Retinal pigment epithelial cell (primary cell): ENCODE results near the gene DNAH3.

ENCODE experiments used
- DNase-seq: peaks from one replicate; pipeline ENCODE4 v3.0.0-alpha.2; 2010; ENCODE audit warnings: low read depth
- H3K4me3 ChIP-seq: 2 replicates; pipeline ENCODE4 v1.5.1; 2011; ENCODE audit warnings: mild to moderate bottlenecking, low read length, control low read depth, moderate library complexity
- CTCF ChIP-seq: conservative IDR thresholded peaks from 2 replicates; pipeline ENCODE4 v1.5.1; 2011; ENCODE audit warnings: low read depth, low read length, control low read depth, inconsistent platforms

Gene DNAH3

DNA sequence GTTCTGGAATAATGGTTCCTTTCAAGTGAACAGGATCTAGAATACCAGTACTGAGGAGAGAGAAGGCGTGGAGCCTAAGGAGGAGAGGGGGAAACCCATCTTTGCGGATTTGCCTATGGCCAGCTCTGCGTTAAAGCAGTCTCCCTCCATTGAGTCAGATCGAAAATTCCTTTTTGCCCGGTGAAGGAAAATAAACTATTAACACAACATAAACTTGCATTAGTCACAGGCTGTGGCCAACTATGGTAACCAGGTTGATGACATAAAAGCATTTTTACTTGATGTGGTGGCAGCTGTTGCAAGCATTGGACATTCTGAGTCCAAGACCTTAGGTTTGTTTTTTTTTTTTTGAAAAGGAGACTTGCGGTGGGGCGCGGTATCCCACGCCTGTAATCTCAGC is 16.7 kb upstream of the DNAH3 start:
- no peak for TF ChIP-seq CTCF
- no peak overlapping the region for H3K4me3 ChIP-seq
- no peak for DNase-seq

GRCh38 chr16:21166561-21166961 is 15.9 kb upstream of the DNAH3 start:
- no peak for TF ChIP-seq CTCF
- no peak overlapping the region for H3K4me3 ChIP-seq

DNA sequence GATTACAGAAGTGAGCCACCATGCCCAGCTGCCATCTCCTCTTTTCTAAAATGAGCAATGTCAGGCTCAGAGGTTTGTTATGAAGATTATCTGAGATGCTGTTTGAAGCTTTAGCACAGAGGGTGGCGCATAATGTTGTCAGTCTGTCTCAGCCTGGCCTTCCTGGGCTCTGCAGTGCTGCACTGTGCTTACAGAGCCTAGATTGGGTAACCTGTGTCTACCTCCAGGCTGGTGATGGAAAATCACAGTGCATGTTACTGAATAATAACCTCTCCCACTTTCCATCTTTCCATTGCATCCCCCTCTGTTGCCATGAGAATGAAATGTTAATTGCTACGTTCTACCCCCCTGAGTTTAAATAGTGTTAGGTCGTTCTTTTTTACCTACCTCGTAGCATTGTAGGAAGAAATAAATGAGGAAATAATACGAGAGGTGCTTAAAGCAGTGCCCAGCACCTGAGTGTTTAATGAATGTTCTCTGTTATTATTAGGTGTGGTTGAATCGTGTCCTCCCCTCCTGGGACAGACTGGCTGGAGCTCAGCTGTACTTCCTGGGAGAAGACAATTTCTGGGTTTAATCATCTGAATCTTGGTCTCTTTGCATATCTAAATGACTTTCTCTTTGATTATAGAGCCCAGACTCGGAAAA is 14.0 kb upstream of the DNAH3 start:
- H3K4me3 ChIP-seq = no peak overlapping the region
- TF ChIP-seq CTCF = no peak
- DNase-seq = no peak

More at GRCh38 chr16:21166561-21166961, 15.9 kb upstream of the DNAH3 start:
- DNase-seq = no peak

GRCh38 chr16:21163576-21163975 is 12.9 kb upstream of the DNAH3 start:
- H3K4me3 ChIP-seq = no peak overlapping the region
- TF ChIP-seq CTCF = no peak
- DNase-seq = no peak

DNA sequence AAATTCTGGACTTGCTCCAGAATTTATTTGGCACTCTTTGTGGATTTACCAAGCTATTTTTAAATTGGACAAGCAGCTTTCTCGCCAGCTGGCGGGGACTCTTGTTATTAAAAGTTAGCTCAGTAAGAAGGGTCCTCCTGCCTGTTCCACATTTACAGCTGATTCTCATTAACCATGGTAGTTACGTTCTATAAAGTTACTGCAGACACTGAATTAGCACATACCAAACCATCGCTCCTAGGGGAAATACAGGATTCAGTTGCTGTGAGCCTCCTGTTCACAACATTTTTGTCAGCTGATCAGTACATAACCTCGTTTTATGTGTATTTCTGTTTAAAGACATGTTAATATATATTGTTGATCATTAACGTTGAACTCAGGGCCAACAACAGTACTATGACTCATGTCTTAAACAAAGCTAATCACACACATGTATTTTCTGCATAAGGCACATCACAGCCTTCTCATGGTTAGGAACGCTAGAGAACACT is 12.1 kb upstream of the DNAH3 start:
- DNase-seq = no peak
- no peak overlapping the region for H3K4me3 ChIP-seq
- no peak for TF ChIP-seq CTCF

DNA sequence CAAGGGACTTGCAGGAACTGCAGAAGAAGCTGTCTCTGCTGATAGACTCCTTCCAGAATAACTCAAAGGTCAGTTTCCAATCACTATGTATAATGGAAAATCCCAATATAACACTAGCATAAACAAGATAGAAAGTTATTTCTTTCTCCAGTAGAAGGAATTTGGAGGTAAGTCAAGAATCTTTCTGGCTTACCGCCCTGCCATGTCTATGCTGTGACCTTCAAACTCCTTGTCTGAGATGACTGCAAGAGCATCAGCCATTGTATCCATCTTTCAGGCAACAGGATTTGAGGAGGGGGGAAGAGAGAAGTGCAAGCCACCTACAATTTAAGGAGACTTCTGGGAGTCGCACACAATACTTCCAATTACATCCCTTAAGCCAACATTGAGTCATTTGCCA is 10.6 kb upstream of the DNAH3 start:
- H3K4me3 ChIP-seq = no peak overlapping the region
- no peak for TF ChIP-seq CTCF
- DNase-seq = no peak

DNA sequence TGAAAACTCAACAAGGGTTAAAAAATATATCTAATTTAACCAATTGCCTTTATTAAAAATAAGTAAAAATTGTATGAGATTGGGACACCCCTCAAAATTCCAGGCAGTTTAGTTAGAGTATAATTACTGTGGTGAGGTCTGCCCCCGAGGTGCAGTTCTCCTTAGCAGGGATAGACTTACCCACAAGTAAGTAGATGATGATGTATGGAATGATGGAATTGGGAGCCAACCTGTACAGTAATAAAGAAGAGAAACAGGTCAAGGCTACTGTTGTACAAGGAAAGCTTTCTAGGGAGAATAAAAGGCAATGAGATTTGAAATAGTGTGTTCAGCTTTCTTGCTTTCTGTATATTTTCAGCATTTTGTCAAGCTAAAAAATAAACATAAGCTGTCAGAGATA is 9.6 kb upstream of the DNAH3 start:
- no peak overlapping the region for H3K4me3 ChIP-seq
- DNase-seq = no peak
- TF ChIP-seq CTCF = no peak
